HEK293 (cell line): ENCODE results near the gene FOXP1.

Experiments
- CTCF ChIA-PET: fragments of 350-600 bp; formaldehyde crosslinking; extraction: SDS; loops from one replicate; lab custom pipeline; 2021; ENCODE audit warnings: antibody characterized with exemption; lab: Yijun Ruan, JAX
- POLR2A ChIA-PET: fragments of 300-600 bp; formaldehyde crosslinking; extraction: SDS; loops from one replicate; lab custom pipeline; 2020; ENCODE audit warnings: antibody characterized with exemption, inconsistent platforms; lab: Yijun Ruan, JAX
- H3K27ac ChIP-seq: fragments of 200-500 bp; sonication (Bioruptor generic); 2 replicates; pipeline ENCODE4 v1.5.1; 2014; ENCODE audit warnings: low read depth, low read length, control low read depth, inconsistent platforms; ENCODE audit errors: extremely low read depth
- H3K36me3 ChIP-seq, 2 experiments: fragments of 200-500 bp in 1 of 2; sonication (Bioruptor generic) in 1 of 2; 1 replicate in 1 of 2; 2 replicates in 1 of 2; pipeline ENCODE4 v1.5.1; 2014 to 2017; ENCODE audit warnings: inconsistent platforms in 2 of 2, low read length in 2 of 2; ENCODE audit not compliant: control insufficient read depth in 2 of 2, insufficient read depth in 1 of 2
- H3K4me1 ChIP-seq: fragments of 200-500 bp; sonication (Bioruptor generic); 2 replicates; pipeline ENCODE4 v1.5.1; 2014; ENCODE audit warnings: mild to moderate bottlenecking, low read length, inconsistent platforms; ENCODE audit not compliant: control insufficient read depth, insufficient read depth
- H3K4me3 ChIP-seq: 2 replicates; pipeline ENCODE4 v1.5.1; 2011; ENCODE audit warnings: low read depth, mild to moderate bottlenecking, control low read depth, low read length, moderate library complexity
- H3K9me3 ChIP-seq: fragments of 200-500 bp; sonication (Bioruptor generic); 2 replicates; pipeline ENCODE4 v1.5.1; 2014; ENCODE audit warnings: low read depth, low read length, inconsistent platforms; ENCODE audit not compliant: control insufficient read depth, insufficient read depth
- EGR2 ChIP-seq: fragments of 450-650 bp; formaldehyde crosslinking; IDR thresholded peaks from 2 replicates; pipeline ENCODE4 v1.5.1; 2016; ENCODE audit warnings: low read depth, missing biosample characterization, missing genetic modification characterization
- FEZF1 ChIP-seq: fragments of 450-650 bp; formaldehyde crosslinking; IDR thresholded peaks from 2 replicates; pipeline ENCODE4 v1.5.1; 2016; ENCODE audit warnings: missing biosample characterization, missing genetic modification characterization
- GFI1B ChIP-seq: fragments of 450-650 bp; formaldehyde crosslinking; IDR thresholded peaks from 2 replicates; pipeline ENCODE4 v1.5.1; 2016; ENCODE audit warnings: missing biosample characterization, missing genetic modification characterization
- KLF10 ChIP-seq: fragments of 450-650 bp; IDR thresholded peaks from 2 replicates; pipeline ENCODE4 v1.5.1; 2018; ENCODE audit warnings: missing biosample characterization, mild to moderate bottlenecking, missing genetic modification characterization
- KLF7 ChIP-seq: fragments of 450-650 bp; formaldehyde crosslinking; IDR thresholded peaks from 2 replicates; pipeline ENCODE4 v1.5.1; 2016; ENCODE audit warnings: missing biosample characterization, missing genetic modification characterization, borderline replicate concordance
- KLF9 ChIP-seq: fragments of 450-650 bp; formaldehyde crosslinking; IDR thresholded peaks from 2 replicates; pipeline ENCODE4 v1.5.1; 2016; ENCODE audit warnings: missing biosample characterization, missing genetic modification characterization, low read depth
- SALL2 ChIP-seq: fragments of 450-650 bp; formaldehyde crosslinking; IDR thresholded peaks from 2 replicates; pipeline ENCODE4 v1.5.0; 2017; ENCODE audit warnings: missing biosample characterization, mild to moderate bottlenecking, missing genetic modification characterization, borderline replicate concordance
- SCRT2 ChIP-seq: fragments of 450-650 bp; formaldehyde crosslinking; IDR thresholded peaks from 2 replicates; pipeline ENCODE4 v1.5.1; 2016; ENCODE audit warnings: missing biosample characterization, missing genetic modification characterization
- ZBTB1 ChIP-seq: fragments of 450-650 bp; formaldehyde crosslinking; IDR thresholded peaks from 2 replicates; pipeline ENCODE4 v1.5.1; 2016; ENCODE audit warnings: missing biosample characterization, missing genetic modification characterization
- ZBTB17 ChIP-seq: fragments of 450-650 bp; formaldehyde crosslinking; IDR thresholded peaks from 2 replicates; pipeline ENCODE4 v1.5.1; 2016; ENCODE audit warnings: missing biosample characterization, missing genetic modification characterization
- ZBTB44 ChIP-seq: fragments of 450-650 bp; IDR thresholded peaks from 2 replicates; pipeline ENCODE4 v1.5.1; 2018; ENCODE audit warnings: missing biosample characterization, mild to moderate bottlenecking, missing genetic modification characterization
- ZBTB6 ChIP-seq: fragments of 450-650 bp; formaldehyde crosslinking; IDR thresholded peaks from 2 replicates; pipeline ENCODE4 v1.5.1; 2017; ENCODE audit warnings: missing biosample characterization, missing genetic modification characterization
- ZNF10 ChIP-seq: fragments of 450-650 bp; formaldehyde crosslinking; IDR thresholded peaks from 2 replicates; pipeline ENCODE4 v1.5.1; 2017; ENCODE audit warnings: missing biosample characterization, missing genetic modification characterization
- ZNF174 ChIP-seq: fragments of 450-650 bp; formaldehyde crosslinking; IDR thresholded peaks from 2 replicates; pipeline ENCODE4 v1.5.0; 2017; ENCODE audit warnings: missing biosample characterization, mild to moderate bottlenecking, missing genetic modification characterization
- ZNF19 ChIP-seq: fragments of 450-650 bp; formaldehyde crosslinking; IDR thresholded peaks from 2 replicates; pipeline ENCODE4; 2016; ENCODE audit warnings: missing biosample characterization, missing genetic modification characterization, low read depth
- ZNF335 ChIP-seq: fragments of 450-650 bp; formaldehyde crosslinking; conservative IDR thresholded peaks from 2 replicates; pipeline ENCODE4 v1.5.1; 2016; ENCODE audit warnings: missing biosample characterization, missing genetic modification characterization
- ZNF350 ChIP-seq: fragments of 450-650 bp; formaldehyde crosslinking; IDR thresholded peaks from 2 replicates; pipeline ENCODE4 v1.5.0; 2017; ENCODE audit warnings: missing biosample characterization, mild to moderate bottlenecking, missing genetic modification characterization
- ZNF398 ChIP-seq: fragments of 450-650 bp; formaldehyde crosslinking; IDR thresholded peaks from 2 replicates; pipeline ENCODE4 v1.5.1; 2017; ENCODE audit warnings: missing biosample characterization, missing genetic modification characterization
- ZNF423 ChIP-seq: fragments of 450-650 bp; formaldehyde crosslinking; IDR thresholded peaks from 2 replicates; pipeline ENCODE4 v1.5.1; 2016; ENCODE audit warnings: missing biosample characterization, missing genetic modification characterization
- ZNF48 ChIP-seq: fragments of 450-650 bp; formaldehyde crosslinking; IDR thresholded peaks from 2 replicates; pipeline ENCODE4 v1.5.1; 2016; ENCODE audit warnings: missing biosample characterization, missing genetic modification characterization
- ZNF560 ChIP-seq: fragments of 450-650 bp; formaldehyde crosslinking; IDR thresholded peaks from 2 replicates; pipeline ENCODE4 v1.5.1; 2017; ENCODE audit warnings: missing biosample characterization, missing genetic modification characterization, borderline replicate concordance
- ZNF658 ChIP-seq: fragments of 450-650 bp; formaldehyde crosslinking; IDR thresholded peaks from 2 replicates; pipeline ENCODE4; 2016; ENCODE audit warnings: missing biosample characterization, missing genetic modification characterization
- ZNF704 ChIP-seq: fragments of 450-650 bp; formaldehyde crosslinking; IDR thresholded peaks from 2 replicates; pipeline ENCODE4 v1.5.1; 2016; ENCODE audit warnings: missing biosample characterization, missing genetic modification characterization
- ZNF776 ChIP-seq: fragments of 450-650 bp; formaldehyde crosslinking; IDR thresholded peaks from 2 replicates; pipeline ENCODE4 v1.5.0; 2017; ENCODE audit warnings: missing biosample characterization, missing genetic modification characterization, borderline replicate concordance

FOXP1 gene

GRCh38 chr3:71578054-71578751 lies 5.3 kb downstream of the FOXP1 start (continued):
- no peak for TF ChIP-seq ZNF776 (tag by site-specific recombination)
- TF ChIP-seq SALL2 = no peak
- no peak for TF ChIP-seq FEZF1
- TF ChIP-seq KLF10 (tag by site-specific recombination) = no peak
- TF ChIP-seq ZBTB17 (tag by site-specific recombination) = no peak
- TF ChIP-seq ZBTB6 (tag by site-specific recombination) = no peak
- TF ChIP-seq KLF9 (tag by site-specific recombination) = no peak
- no peak for TF ChIP-seq ZNF398 (tag by site-specific recombination)
- TF ChIP-seq ZNF423 (tag by site-specific recombination) = no peak
- no peak for TF ChIP-seq ZBTB1 (tag by site-specific recombination)
- TF ChIP-seq SCRT2 (tag by site-specific recombination) = no peak
- TF ChIP-seq EGR2 = no peak
- no peak for TF ChIP-seq ZNF48
- TF ChIP-seq, all 188 proteins: peak for 16

GRCh38 chr3:71577011-71577410 lies 6.5 kb downstream of the FOXP1 start:
- H3K4me1 ChIP-seq = peaks cover 15% of the 10 kb centered on the region
- H3K4me3 ChIP-seq = no peak overlapping the region
- ChIA-PET CTCF (interaction anchor here (0.6 kb wide), 2 partner anchors 78 to 213 kb away, joined by 3 to 4 read pairs; no protein-coding TSS in a partner anchor), POLR2A (no interaction called here)
- no peaks in the 10 kb centered on the region for H3K9me3 ChIP-seq
- H3K27ac ChIP-seq = no peak overlapping the region
- TF ChIP-seq ZNF658 (tag by site-specific recombination) = no peak
- TF ChIP-seq ZBTB44 (tag by site-specific recombination) = no peak
- peaks cover 0 to 10% of the 10 kb centered on the region in 2 experiments; a peak in 1 of 3 replicates for H3K36me3 ChIP-seq

- Histone ChIP-seq H3K4me1 (peaks cover 15% of the 10 kb centered on the region), H3K36me3 (peaks cover 0 to 15% of the 10 kb centered on the region in 2 experiments; a peak in 1 of 3 replicates), H3K27ac (no peak overlapping the region), H3K4me3 (no peak overlapping the region), H3K9me3 (no peaks in the 10 kb centered on the region)
- POLR2A ChIA-PET = interaction anchor here (0.7 kb wide), 1 partner anchor 435 kb away, joined by 3 read pairs; no protein-coding TSS in a partner anchor
- CTCF ChIA-PET = interaction anchor here (0.9 to 1.3 kb wide), 2 partner anchors 11 to 93 kb away, joined by 3 read pairs; no protein-coding TSS in a partner anchor
- no peak for TF ChIP-seq ZNF560
- no peak for TF ChIP-seq ZNF174 (tag by site-specific recombination)
- TF ChIP-seq ZNF658 (tag by site-specific recombination) = no peak
- TF ChIP-seq ZNF350 (tag by site-specific recombination) = no peak
- no peak for TF ChIP-seq SALL2
- no peak for TF ChIP-seq ZNF10
- TF ChIP-seq KLF10 (tag by site-specific recombination) = no peak
- no peak for TF ChIP-seq ZNF19 (tag by site-specific recombination)
- no peak for TF ChIP-seq KLF7
- TF ChIP-seq GFI1B = no peak
- no peak for TF ChIP-seq ZNF704 (tag by site-specific recombination)
- TF ChIP-seq ZNF335 (tag by site-specific recombination) = no peak
These were observed 8.1 kb downstream of the FOXP1 start for GRCh38 chr3:71575433-71575832.
